ENCODE results near the gene PRLR. TPM values are rescaled to one million over a fixed set of nuclear protein-coding genes. Genes with fewer than 3 reads are reported as not detected.
A peak's percentile ranks its signal among the peaks of the same experiment; 100 is the strongest.

Gene PRLR
- total and polyA plus RNA-seq, 2 experiments from 2014 or later = 0.31 to 2.2 TPM

GRCh38 chr5:35151146-35151920 is 79.0 kb downstream of the PRLR start:
- peak; percentile 6 for DNase-seq (ENCODE audit: low spot score)

More at GRCh38 chr5:35151146-35151920, 79.0 kb downstream of the PRLR start:
- H3K27me3 Mint-ChIP-seq (ENCODE audit: insufficient read depth, low read depth, poor library complexity) = no peaks in the 10 kb centered on the region
- Histone ChIP-seq H3F3A (replicated peaks; ENCODE audit: low read depth) (no peaks in the 10 kb centered on the region), H3K4me3 (no peak overlapping the region), H3K27ac (ENCODE audit: low read depth) (no peak overlapping the region), H3K4me1 (ENCODE audit: insufficient read depth) (peaks cover 7% of the 10 kb centered on the region; the same call in 1 of the 2 replicates), H3K9me2 (ENCODE audit: insufficient read depth) (peaks cover 3% of the 10 kb centered on the region), H3K4me2 (no peak overlapping the region), H3K27me3 (ENCODE audit: insufficient read depth) (no peaks in the 10 kb centered on the region), H2AFZ (no peak overlapping the region), H4K20me1 (replicated peaks; ENCODE audit: insufficient read depth) (no peaks in the 10 kb centered on the region), H3K79me2 (replicated peaks; ENCODE audit: insufficient read depth) (no peaks in the 10 kb centered on the region), H3K36me3 (ENCODE audit: insufficient read depth) (no peaks in the 10 kb centered on the region)
- H3K36me3 Mint-ChIP-seq (ENCODE audit: low read depth) = no peaks in the 10 kb centered on the region
- H3K27ac Mint-ChIP-seq = no peak overlapping the region
- H3K9me3 Mint-ChIP-seq = no peaks in the 10 kb centered on the region
- peaks cover 8% of the 10 kb centered on the region; the same call in 2 of the 3 replicates for H3K4me1 Mint-ChIP-seq
- TF ChIP-seq ETS1 (IDR thresholded peaks at IDR 0.05) = no peak
- TF ChIP-seq ZNF462 (CRISPR knock-in tag; IDR thresholded peaks at IDR 0.05) = peak; percentile 80
- ATAC-seq = peak; percentile 51
- H3K4me3 Mint-ChIP-seq = no peak overlapping the region
